OCI-LY7 (cell line): ENCODE results near the gene CEACAM1. TPM values are rescaled to one million over a fixed set of nuclear protein-coding genes. Genes with fewer than 3 reads are reported as not detected.

Source experiments
- BruUV-seq: library from RNA; stranded (reverse); fragments of 400-500 nt; replicated peaks from 2 replicates; lab custom pipeline; 2021; lab: Mats Ljungman, UMichigan
- CTCF ChIA-PET: fragments of 300-600 bp; sonication (Branson Sonifier 250); formaldehyde crosslinking; loops from one replicate; lab custom pipeline; 2022; ENCODE audit warnings: antibody characterized with exemption; ENCODE audit not compliant: unreplicated experiment; lab: Charles Lee
- POLR2A ChIA-PET: fragments of 300-600 bp; sonication (Branson Sonifier 250); formaldehyde crosslinking; loops from one replicate; lab custom pipeline; 2022; ENCODE audit warnings: antibody characterized with exemption; lab: Charles Lee
- DNase-seq: peaks from one replicate; pipeline ENCODE4 v3.0.0-alpha.2; 2015; ENCODE audit warnings: low spot score
- H2AFZ ChIP-seq: fragments of 200-600 bp; sonication (generic), shearing (Covaris generic); 2 replicates; pipeline ENCODE4 v1.6.1; 2014; ENCODE audit warnings: mild to moderate bottlenecking, antibody characterized with exemption, low read length, moderate library complexity
- H3K27ac ChIP-seq: fragments of 200-600 bp; sonication (generic); 2 replicates; pipeline ENCODE4 v1.5.1; 2014; ENCODE audit warnings: mixed run types, low read depth, mild to moderate bottlenecking, moderate library complexity, low read length, inconsistent platforms; ENCODE audit not compliant: poor library complexity, severe bottlenecking
- H3K36me3 ChIP-seq: fragments of 200-600 bp; sonication (generic); 2 replicates; pipeline ENCODE4 v1.6.1; 2014; ENCODE audit warnings: mild to moderate bottlenecking, antibody characterized with exemption, low read length, moderate library complexity, mixed read lengths; ENCODE audit not compliant: insufficient read depth
- H3K4me1 ChIP-seq: fragments of 200-600 bp; sonication (generic); 2 replicates; pipeline ENCODE4 v1.5.1; 2014; ENCODE audit warnings: mild to moderate bottlenecking, low read length; ENCODE audit not compliant: insufficient read depth, poor library complexity, severe bottlenecking
- H3K4me2 ChIP-seq: fragments of 200-600 bp; sonication (generic); 2 replicates; pipeline ENCODE4 v1.6.1; 2014; ENCODE audit warnings: mild to moderate bottlenecking, low read length
- H3K4me3 ChIP-seq: fragments of 200-600 bp; sonication (generic); 2 replicates; pipeline ENCODE4 v1.5.1; 2014; ENCODE audit warnings: mild to moderate bottlenecking, low read depth, low read length; ENCODE audit not compliant: poor library complexity, severe bottlenecking
- H3K79me2 ChIP-seq: fragments of 200-600 bp; sonication (generic); 2 replicates; pipeline ENCODE4 v1.6.1; 2016; ENCODE audit warnings: low read depth, mild to moderate bottlenecking, low read length, moderate library complexity, mixed read lengths; ENCODE audit not compliant: insufficient read depth
- H3K9me2 ChIP-seq: fragments of 200-600 bp; sonication (generic); 2 replicates; pipeline ENCODE4 v1.6.1; 2016; ENCODE audit warnings: mild to moderate bottlenecking, low read length, mixed read lengths; ENCODE audit not compliant: insufficient read depth
- H3K9me3 ChIP-seq: fragments of 200-600 bp; sonication (generic); 2 replicates; pipeline ENCODE4 v1.6.1; 2014; ENCODE audit warnings: mild to moderate bottlenecking, mixed run types, low read length, mixed read lengths
- H4K20me1 ChIP-seq: fragments of 200-600 bp; sonication (generic); 2 replicates; pipeline ENCODE4 v1.6.1; 2014; ENCODE audit warnings: mild to moderate bottlenecking, antibody characterized with exemption, low read length, moderate library complexity, mixed read lengths; ENCODE audit not compliant: insufficient read depth
- CTCF ChIP-seq: fragments of 200-600 bp; sonication (generic); conservative IDR thresholded peaks from 2 replicates; pipeline ENCODE4 v1.5.1; 2014; ENCODE audit warnings: mild to moderate bottlenecking, antibody characterized with exemption, low read length, moderate library complexity, mixed read lengths
- EZH2phosphoT487 ChIP-seq: fragments of 200-600 bp; sonication (generic); IDR thresholded peaks from 2 replicates; pipeline ENCODE4 v1.6.1; 2018; ENCODE audit warnings: low read depth, borderline replicate concordance, mild to moderate bottlenecking, mixed run types, antibody characterized with exemption, low read length, moderate library complexity, mixed read lengths
- intact Hi-C: fragments of 100-400 bp; cut with micrococcal nuclease; formaldehyde crosslinking; loops from one replicate; pipeline ENCODE4 v1.10.0; 2022; ENCODE audit not compliant: unreplicated experiment
- total RNA-seq, 2 experiments: library from RNA; depleted of rRNA in 1 of 2; stranded (reverse); fragments of >200 nt in 1 of 2; shearing (Covaris generic) in 1 of 2; gene quantifications; 2 replicates each; pipeline ENCODE4 v1.2.3, GENCODE V29; 2014 to 2022

Gene CEACAM1
- total RNA-seq, 2 experiments from 2014 or later: 0.50 to 1.5 TPM

- Histone ChIP-seq H3K9me2 (no peaks in the 10 kb centered on the region), H3K4me2 (no peak overlapping the region), H3K27ac (no peak overlapping the region), H3K4me1 (no peaks in the 10 kb centered on the region), H3K9me3 (no peaks in the 10 kb centered on the region), H3K36me3 (no peaks in the 10 kb centered on the region), H4K20me1 (no peaks in the 10 kb centered on the region), H2AFZ (no peak overlapping the region), H3K4me3 (no peak overlapping the region), H3K79me2 (no peaks in the 10 kb centered on the region)
- no TSS peak for BruUV-seq
- intact Hi-C loops: no loop called here
- TF ChIP-seq EZH2phosphoT487: no peak
- TF ChIP-seq CTCF: no peak
- DNase-seq: no peak
- POLR2A ChIA-PET: no interaction called here
- CTCF ChIA-PET: no interaction called here
These were observed 20.3 kb upstream of the CEACAM1 start for GRCh38 chr19:42548552-42548951.

- Histone ChIP-seq H3K27ac (no peak overlapping the region), H3K79me2 (no peaks in the 10 kb centered on the region), H4K20me1 (no peaks in the 10 kb centered on the region), H3K9me2 (no peaks in the 10 kb centered on the region), H3K9me3 (no peaks in the 10 kb centered on the region), H3K36me3 (no peaks in the 10 kb centered on the region), H3K4me1 (no peaks in the 10 kb centered on the region), H2AFZ (no peak overlapping the region), H3K4me2 (no peak overlapping the region), H3K4me3 (no peak overlapping the region)
- ChIA-PET POLR2A (no interaction called here), CTCF (no interaction called here)
- no peak for DNase-seq
- TF ChIP-seq CTCF: no peak
- no peak for TF ChIP-seq EZH2phosphoT487
- BruUV-seq: no TSS peak
- intact Hi-C loops: no loop called here
These were observed 19.6 kb upstream of the CEACAM1 start for GRCh38 chr19:42547929-42548328.

- POLR2A ChIA-PET: no interaction called here
- no peak overlapping the region for H3K4me2 ChIP-seq
- BruUV-seq: no TSS peak
These were observed 18.7 kb upstream of the CEACAM1 start for GRCh38 chr19:42546831-42547500.

More at GRCh38 chr19:42546831-42547500, 18.7 kb upstream of the CEACAM1 start:
- TF ChIP-seq EZH2phosphoT487 (no peak), CTCF (no peak)
- intact Hi-C loops: no loop called here
- no peaks in the 10 kb centered on the region for H3K36me3 ChIP-seq
- H3K9me2 ChIP-seq: no peaks in the 10 kb centered on the region
- H4K20me1 ChIP-seq: no peaks in the 10 kb centered on the region
- H2AFZ ChIP-seq: no peak overlapping the region
- CTCF ChIA-PET: no interaction called here
- H3K79me2 ChIP-seq: no peaks in the 10 kb centered on the region
- H3K27ac ChIP-seq: no peak overlapping the region
- no peak overlapping the region for H3K4me3 ChIP-seq
- H3K9me3 ChIP-seq: no peaks in the 10 kb centered on the region
- H3K4me1 ChIP-seq: no peaks in the 10 kb centered on the region
- DNase-seq: no peak
